ENCODE data around the gene MAPKAPK3. TPM values are rescaled to one million over a fixed set of nuclear protein-coding genes. Genes with fewer than 3 reads are reported as not detected.

Gene MAPKAPK3
- total RNA-seq, 1 donor from 2014 or later, result 412 TPM

Small RNAs within 50 kb of the gene (microRNA-seq; reads per million reads assigned to microRNA genes)
- gene MIR4787, result 1.1 reads per million

Other genes with a start within 250 kb of the MAPKAPK3 start
- gene CACNA2D2, start 113.5 kb upstream of the MAPKAPK3 start, total RNA-seq, result 1.2 TPM
- gene C3orf18, start 49.4 kb upstream of the MAPKAPK3 start, total RNA-seq, result 48.4 TPM
- gene HEMK1, start 47.6 kb upstream of the MAPKAPK3 start, total RNA-seq, result 14.0 TPM
- gene CISH, start 5.4 kb upstream of the MAPKAPK3 start, total RNA-seq, result 13.2 TPM
- gene DOCK3, start 57.8 kb downstream of the MAPKAPK3 start, total RNA-seq, result 3.9 TPM